ENCODE results near the gene ABCC6. TPM values are rescaled to one million over a fixed set of nuclear protein-coding genes. Genes with fewer than 3 reads are reported as not detected.

The ABCC6 gene
- total and polyA plus RNA-seq, 2 of the 13 experiments (the other 11 are each of a cell fraction or from before 2014, with no cell fraction given) = 82.4 to 105 TPM

DNA sequence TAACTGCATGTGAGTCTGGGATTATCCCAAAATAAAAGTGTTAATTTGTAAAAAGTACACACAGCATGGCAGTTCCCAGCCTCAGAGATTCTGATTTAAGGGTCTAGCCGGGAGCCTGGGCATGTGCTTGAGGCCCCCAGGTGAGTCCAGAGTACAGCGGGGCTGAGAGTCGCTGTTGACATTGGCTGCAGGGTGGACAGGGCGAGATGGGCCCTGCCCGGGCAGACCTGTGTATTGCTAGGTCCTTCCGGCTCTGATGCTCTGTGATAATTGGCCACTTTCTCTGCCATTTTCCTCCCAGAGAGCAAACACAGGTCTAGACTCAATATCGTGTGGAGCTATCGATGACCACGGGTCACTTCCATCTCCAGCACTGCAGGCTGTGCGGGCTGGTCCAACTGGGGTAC lies 73.6 kb downstream of the ABCC6 start (continued):
- no peak for TF ChIP-seq DR1 (CRISPR knock-in tag; IDR thresholded peaks at IDR 0.05)
- no peak for TF ChIP-seq TCF7L2 (IDR thresholded peaks at IDR 0.05; ENCODE audit: low read depth, low read length)
- no peak for TF ChIP-seq SNRNP70 (IDR thresholded peaks at IDR 0.05; ENCODE audit: low read depth, low read length)
- no peak for TF ChIP-seq ZNF784 (CRISPR knock-in tag; IDR thresholded peaks at IDR 0.05; ENCODE audit: borderline replicate concordance)
- TF ChIP-seq ZNF496 (CRISPR knock-in tag; IDR thresholded peaks at IDR 0.05; ENCODE audit: insufficient replicate concordance) = no peak
- TF ChIP-seq ELF3 (CRISPR knock-in tag; IDR thresholded peaks at IDR 0.05) = peak; percentile 83
- TF ChIP-seq, protein P1, sequence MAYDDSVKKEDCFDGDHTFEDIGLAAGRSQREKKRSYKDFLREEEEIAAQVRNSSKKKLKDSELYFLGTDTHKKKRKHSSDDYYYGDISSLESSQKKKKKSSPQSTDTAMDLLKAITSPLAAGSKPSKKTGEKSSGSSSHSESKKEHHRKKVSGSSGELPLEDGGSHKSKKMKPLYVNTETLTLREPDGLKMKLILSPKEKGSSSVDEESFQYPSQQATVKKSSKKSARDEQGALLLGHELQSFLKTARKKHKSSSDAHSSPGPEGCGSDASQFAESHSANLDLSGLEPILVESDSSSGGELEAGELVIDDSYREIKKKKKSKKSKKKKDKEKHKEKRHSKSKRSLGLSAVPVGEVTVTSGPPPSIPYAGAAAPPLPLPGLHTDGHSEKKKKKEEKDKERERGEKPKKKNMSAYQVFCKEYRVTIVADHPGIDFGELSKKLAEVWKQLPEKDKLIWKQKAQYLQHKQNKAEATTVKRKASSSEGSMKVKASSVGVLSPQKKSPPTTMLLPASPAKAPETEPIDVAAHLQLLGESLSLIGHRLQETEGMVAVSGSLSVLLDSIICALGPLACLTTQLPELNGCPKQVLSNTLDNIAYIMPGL (CRISPR knock-in tag; IDR thresholded peaks at IDR 0.05; ENCODE audit: borderline replicate concordance in 1 of 2, low read depth in 1 of 2) = peak in 1 of 2 experiments; percentile 43; a peak in 1 of 4 replicates
- TF ChIP-seq ZNF704 (CRISPR knock-in tag; IDR thresholded peaks at IDR 0.05; ENCODE audit: borderline replicate concordance) = no peak; the same call in 1 of the 2 replicates
- peak; percentile 75 for TF ChIP-seq HDAC1 (CRISPR knock-in tag; IDR thresholded peaks at IDR 0.05)
- TF ChIP-seq REST (IDR thresholded peaks at IDR 0.05; ENCODE audit: borderline replicate concordance in 1 of 2, low read depth in 1 of 2, low read length in 2 of 2) = 0 out of 4 replicates have a peak, but pooled peaks of 1 of the 2 experiments have one; percentile 22
- TF ChIP-seq GLMP (CRISPR knock-in tag; IDR thresholded peaks at IDR 0.05; ENCODE audit: borderline replicate concordance) = no peak
- peak; percentile 47; the same call in 1 of the 2 replicates for TF ChIP-seq AHDC1 (CRISPR knock-in tag; IDR thresholded peaks at IDR 0.05; ENCODE audit: borderline replicate concordance)
- no peak for TF ChIP-seq RBM39 (IDR thresholded peaks at IDR 0.05; ENCODE audit: low read depth, low read length, poor library complexity, severe bottlenecking)

Data from HepG2 (cell line).